Muscle layer of colon (tissue), 2 donors: Measurements from ENCODE around the gene OR8B2.
"Not testable (repeated sequence)": the region's sequence is repeated elsewhere in the genome, so short reads cannot be mapped to it uniquely, and the experiment has no call there.

Experiments used
- H3K27ac ChIP-seq: one replicate; pipeline ENCODE4 v1.7.0; 2013; ENCODE audit warnings: low read depth, mild to moderate bottlenecking, low read length, moderate library complexity
- H3K27me3 ChIP-seq, 2 donors: one replicate each; pipeline ENCODE4 v1.7.0; 2013; ENCODE audit warnings: low read length in 2 of 2, mild to moderate bottlenecking in 2 of 2; ENCODE audit not compliant: insufficient read depth in 2 of 2, control insufficient read depth in 1 of 2
- H3K36me3 ChIP-seq: one replicate; pipeline ENCODE4 v1.7.0; 2013; ENCODE audit warnings: mild to moderate bottlenecking, low read length; ENCODE audit not compliant: insufficient read depth
- H3K4me1 ChIP-seq: one replicate; pipeline ENCODE4 v1.7.0; 2013; ENCODE audit warnings: mild to moderate bottlenecking, low read length; ENCODE audit not compliant: insufficient read depth
- H3K4me3 ChIP-seq, 2 donors: one replicate each; pipeline ENCODE4 v1.7.0; 2013; ENCODE audit warnings: low read length in 2 of 2, low read depth in 1 of 2, mild to moderate bottlenecking in 1 of 2, moderate library complexity in 1 of 2
- H3K9ac ChIP-seq: one replicate; pipeline ENCODE4 v1.7.0; 2013; ENCODE audit warnings: low read length
- H3K9me3 ChIP-seq: one replicate; pipeline ENCODE4 v1.7.0; 2013; ENCODE audit warnings: mild to moderate bottlenecking, low read length
- donor health status: abdominal sarcoma.
- donor health status: Adenocarcinoma of cecum.

The OR8B2 gene

GRCh38 chr11:124382857-124383256 is 1.4 kb downstream of the OR8B2 start:
- not testable (repeated sequence) for H3K27me3 ChIP-seq, H3K4me3 ChIP-seq, H3K36me3 ChIP-seq, H3K9ac ChIP-seq, H3K4me1 ChIP-seq, H3K27ac ChIP-seq, H3K9me3 ChIP-seq

DNA sequence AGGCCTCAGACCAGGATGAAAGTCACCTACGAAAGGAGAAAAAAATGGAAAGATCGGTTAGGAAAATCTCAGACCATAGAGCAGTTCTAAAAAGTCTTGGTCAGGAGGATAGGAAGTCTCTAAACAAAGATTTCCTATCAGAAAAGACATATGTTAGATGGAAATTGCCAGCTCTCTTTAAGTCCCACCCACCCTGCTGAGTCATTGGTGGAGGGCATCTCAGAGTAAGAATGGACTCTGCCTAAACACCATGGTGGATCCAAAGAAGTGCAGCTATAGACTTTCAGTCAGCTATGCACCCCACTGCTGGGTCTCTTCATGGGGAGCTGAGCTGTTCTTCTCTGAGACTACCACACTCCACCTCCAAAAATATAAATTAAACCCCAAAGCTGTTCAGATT is 3.7 kb downstream of the OR8B2 start:
- H3K27ac ChIP-seq: no peak overlapping the region
- H3K9me3 ChIP-seq: no peaks in the 10 kb centered on the region

DNA sequence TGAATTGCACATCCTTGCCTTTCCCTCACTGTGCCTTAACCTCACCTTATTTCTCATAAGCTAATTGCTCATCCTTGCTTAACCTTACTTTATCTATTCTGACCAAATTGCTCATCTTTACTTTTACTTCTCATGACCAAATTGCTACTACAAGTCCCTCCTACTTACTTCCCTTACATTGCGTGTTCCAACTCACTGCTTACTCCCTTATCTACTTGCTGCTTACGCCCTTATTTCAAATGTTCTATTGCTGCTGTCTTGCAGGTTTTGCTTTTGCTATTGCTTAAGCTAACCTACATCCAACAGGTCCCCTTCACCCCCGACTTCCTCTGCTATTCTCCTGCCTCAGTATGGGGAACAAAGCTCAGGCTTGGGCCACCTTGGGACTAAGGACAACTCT is 8.0 kb downstream of the OR8B2 start:
- Histone ChIP-seq H3K27me3 (no peaks in the 10 kb centered on the region), H3K9ac (no peak overlapping the region), H3K36me3 (no peaks in the 10 kb centered on the region), H3K27ac (no peak overlapping the region), H3K4me3 (no peak overlapping the region), H3K4me1 (no peaks in the 10 kb centered on the region), H3K9me3 (no peaks in the 10 kb centered on the region)

More for the DNA sequence above, 3.7 kb downstream of the OR8B2 start:
- Histone ChIP-seq H3K36me3 (no peaks in the 10 kb centered on the region), H3K4me1 (no peaks in the 10 kb centered on the region), H3K4me3 (no peak overlapping the region), H3K27me3 (no peaks in the 10 kb centered on the region), H3K9ac (no peak overlapping the region)

DNA sequence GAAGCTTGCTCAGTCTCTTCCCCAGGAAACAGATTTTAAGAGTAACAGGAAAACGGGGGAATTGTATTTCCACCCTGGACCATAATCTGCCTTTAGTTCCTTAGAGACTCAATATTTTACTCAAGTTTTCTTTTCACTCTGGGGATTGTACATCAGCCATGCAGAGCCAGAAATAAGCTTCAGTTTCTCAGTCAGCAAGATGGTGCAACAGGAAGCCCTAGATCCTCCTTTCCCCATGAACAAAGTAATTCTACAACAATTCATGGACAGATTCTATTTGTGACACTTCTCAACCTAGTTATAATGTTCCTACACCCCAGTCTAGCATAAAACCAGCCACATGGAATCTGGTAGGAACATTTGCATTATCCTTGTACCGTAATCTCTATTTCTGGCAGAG is 24.7 kb downstream of the OR8B2 start:
- no peak overlapping the region for H3K4me3 ChIP-seq
- no peaks in the 10 kb centered on the region for H3K9me3 ChIP-seq
- H3K27ac ChIP-seq: no peak overlapping the region
- H3K9ac ChIP-seq: no peak overlapping the region
- no peaks in the 10 kb centered on the region for H3K4me1 ChIP-seq
- no peaks in the 10 kb centered on the region for H3K36me3 ChIP-seq
- no peaks in the 10 kb centered on the region for H3K27me3 ChIP-seq

DNA sequence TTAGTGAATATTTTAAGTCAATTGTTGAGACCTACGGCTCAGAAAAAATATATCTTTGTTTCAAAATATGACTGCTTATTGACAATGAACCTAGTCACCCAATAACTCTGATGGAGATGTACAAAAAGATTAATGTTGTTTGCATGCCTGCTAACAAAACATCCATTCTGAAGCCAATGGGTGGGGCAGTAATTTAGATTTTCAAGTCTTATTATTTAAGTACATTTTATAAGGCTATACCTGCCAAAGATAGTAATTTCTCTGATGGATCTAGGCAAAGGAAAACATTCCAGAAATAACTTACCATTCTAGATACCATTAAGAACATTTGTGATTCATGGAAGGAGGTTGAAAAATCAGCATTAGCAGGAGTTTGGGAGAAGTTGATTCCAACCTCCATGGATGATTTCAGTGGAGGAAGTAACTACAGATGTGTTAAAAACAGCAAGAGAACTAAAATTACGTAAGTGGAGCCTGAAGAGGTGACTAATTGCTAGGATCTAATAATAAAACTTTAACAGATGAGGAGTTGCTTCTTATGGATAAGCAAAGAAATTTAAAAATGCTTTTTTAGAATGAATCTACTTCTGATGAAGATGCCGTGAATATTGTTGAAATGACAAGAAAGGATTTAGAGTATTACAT is 37.9 kb downstream of the OR8B2 start:
- Histone ChIP-seq H3K36me3 (no peaks in the 10 kb centered on the region), H3K9me3 (no peaks in the 10 kb centered on the region), H3K27ac (no peak overlapping the region), H3K27me3 (no peaks in the 10 kb centered on the region), H3K4me1 (no peaks in the 10 kb centered on the region), H3K4me3 (no peak overlapping the region), H3K9ac (no peak overlapping the region)

DNA sequence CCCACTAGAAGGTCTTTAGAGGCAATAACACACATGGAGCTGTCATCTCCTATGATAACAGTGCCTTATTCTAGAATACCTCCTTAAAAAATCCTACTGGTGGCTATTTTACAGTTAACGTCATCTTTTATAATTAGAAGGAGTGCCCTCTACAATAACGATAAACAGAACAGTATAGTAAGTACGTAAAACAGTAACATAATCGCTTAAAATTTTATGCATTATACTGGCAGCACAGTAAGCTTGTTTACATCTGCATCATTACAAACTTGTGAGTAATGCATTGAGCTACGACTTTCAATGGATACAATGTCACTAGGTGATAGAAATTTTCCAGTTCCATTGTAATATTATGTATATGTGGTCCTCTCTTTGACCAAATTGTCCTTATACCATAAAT is 40.0 kb downstream of the OR8B2 start:
- Histone ChIP-seq H3K27me3 (no peaks in the 10 kb centered on the region), H3K4me1 (no peaks in the 10 kb centered on the region), H3K9me3 (no peaks in the 10 kb centered on the region), H3K9ac (no peak overlapping the region), H3K36me3 (no peaks in the 10 kb centered on the region), H3K27ac (no peak overlapping the region), H3K4me3 (no peak overlapping the region)

- Histone ChIP-seq H3K36me3 (no peaks in the 10 kb centered on the region), H3K9me3 (no peaks in the 10 kb centered on the region), H3K27me3 (no peaks in the 10 kb centered on the region), H3K27ac (no peak overlapping the region), H3K9ac (no peak overlapping the region), H3K4me3 (no peak overlapping the region), H3K4me1 (no peaks in the 10 kb centered on the region)
Measured at GRCh38 chr11:124340142-124340447, 44.2 kb downstream of the OR8B2 start.

DNA sequence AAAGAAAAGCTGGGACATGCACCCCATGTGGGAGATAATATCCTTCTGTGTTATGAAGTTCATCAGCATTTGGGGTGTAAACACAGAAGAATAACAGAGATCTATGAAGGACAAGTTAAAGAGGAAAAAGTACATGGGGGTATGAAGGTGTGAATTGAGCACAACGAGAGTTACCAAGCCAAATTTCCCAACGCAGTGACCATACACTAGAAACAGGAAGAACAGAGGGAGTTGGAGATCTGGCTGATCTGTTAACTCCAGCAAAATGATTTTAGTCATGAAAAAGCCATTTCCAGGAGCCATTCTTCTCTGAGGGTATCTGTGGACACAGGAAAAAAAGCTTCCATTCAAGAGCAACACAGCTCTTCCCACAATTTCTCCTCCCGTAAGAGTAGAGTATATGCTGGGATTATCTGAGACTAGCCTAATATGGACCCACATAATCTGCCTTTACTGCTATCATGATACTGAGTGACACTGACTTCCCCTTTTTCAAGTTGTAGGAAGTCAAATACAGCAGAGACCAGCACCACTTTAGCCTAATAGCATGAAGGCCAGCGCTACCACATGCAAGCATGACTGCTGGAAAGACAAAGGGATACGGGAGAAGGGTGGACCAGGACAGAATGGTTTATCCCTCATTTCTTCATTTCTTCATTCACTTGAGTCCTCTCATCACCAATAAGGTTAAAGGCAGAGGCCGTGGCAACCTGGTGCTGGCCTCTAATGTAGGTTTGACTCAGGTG is 44.7 kb downstream of the OR8B2 start:
- Histone ChIP-seq H3K27ac (no peak overlapping the region), H3K4me3 (no peak overlapping the region), H3K9me3 (no peaks in the 10 kb centered on the region), H3K27me3 (no peaks in the 10 kb centered on the region), H3K4me1 (no peaks in the 10 kb centered on the region), H3K9ac (no peak overlapping the region), H3K36me3 (no peaks in the 10 kb centered on the region)
